HG03575 (cell line): Measurements from ENCODE around the gene GIMAP8.

Experiments used
- ATAC-seq: cut with Tn5 transposase; IDR thresholded peaks from one replicate; pipeline ENCODE4 v1.9.1; 2021; ENCODE audit not compliant: unreplicated experiment, insufficient number of reproducible peaks, low FRiP score; ENCODE audit errors: extremely low read depth

GIMAP8 gene

DNA sequence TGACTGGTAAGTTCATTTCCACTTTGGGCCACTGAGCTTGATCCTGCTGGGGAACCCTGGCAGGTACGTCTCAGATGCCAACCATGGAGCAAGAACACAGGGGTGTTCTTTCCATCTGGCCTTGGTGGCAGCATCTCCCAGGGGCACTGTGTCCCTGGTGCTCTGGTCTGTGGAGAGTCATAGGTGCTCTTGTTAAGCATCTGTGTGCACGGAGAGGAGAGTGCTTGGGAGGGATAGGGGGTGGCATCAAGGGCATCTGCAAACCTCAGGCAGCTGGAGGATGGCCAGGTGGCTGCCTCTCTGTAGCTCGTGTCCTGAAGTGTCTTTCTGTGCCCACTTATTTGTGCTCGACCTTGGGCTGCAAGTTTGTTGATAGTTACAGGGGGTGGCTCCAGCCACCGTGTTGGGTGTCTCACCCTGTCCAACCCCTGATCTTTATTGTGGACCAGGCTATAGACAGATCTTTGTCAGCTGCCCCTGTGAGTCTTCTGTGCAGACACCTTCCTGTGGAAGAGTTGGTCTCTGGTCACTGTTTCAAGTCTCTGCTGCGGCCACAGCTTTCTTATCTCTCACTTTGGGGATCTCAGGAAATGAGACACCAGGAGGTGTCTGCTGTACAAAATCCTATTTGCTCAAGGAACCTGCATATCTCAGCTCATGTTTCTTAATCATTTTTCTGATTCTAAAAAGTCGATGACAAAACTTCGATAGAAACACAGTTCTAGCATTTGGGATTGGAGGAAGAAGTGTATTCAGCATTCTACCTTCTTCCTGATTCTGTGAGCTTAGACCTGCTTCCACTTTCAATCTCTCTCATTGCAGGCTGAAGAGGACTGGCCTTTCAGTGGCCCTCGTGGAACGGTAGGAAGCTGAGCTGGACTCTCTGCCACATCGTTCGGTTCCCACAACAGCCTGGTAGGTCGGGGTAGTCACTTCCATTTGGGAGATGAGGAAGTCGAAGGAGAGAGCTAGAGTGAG is 17.2 kb upstream of the GIMAP8 start:
- ATAC-seq = no peak

DNA sequence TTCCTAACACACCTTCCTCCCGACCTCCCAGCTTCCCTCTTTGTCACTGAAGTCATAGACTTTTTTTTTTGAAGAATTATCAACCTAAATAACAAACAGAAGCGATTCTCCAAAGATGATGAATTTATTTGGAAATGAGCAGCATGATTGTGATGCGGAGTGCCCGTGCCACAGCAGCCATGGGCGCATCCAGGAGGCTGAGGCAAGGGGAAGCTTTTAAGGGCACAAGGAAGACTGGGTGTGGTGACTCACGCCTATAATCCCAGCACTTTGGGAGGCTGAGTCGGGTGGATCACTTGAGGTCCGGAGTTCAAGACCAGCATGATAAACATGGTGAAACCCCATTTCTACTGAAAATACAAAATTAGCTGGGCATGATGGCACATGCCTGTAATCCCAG is 16.2 kb upstream of the GIMAP8 start:
- no peak for ATAC-seq

DNA sequence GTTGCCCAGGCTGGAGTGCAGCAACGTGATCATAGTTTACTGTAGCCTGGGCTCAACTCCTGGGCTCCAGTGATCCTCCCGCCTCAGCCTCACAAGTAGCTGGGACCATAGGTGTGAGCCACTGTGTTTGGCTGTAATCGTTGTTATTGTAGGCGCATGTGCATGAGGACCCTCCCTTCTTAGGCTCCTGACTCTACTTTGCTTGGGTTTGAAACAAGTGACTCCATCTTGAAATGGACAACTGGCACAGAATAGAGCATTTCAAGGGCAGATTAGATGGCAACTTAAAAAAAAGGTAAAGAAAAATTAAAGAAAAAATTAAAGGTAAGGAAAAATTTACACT is 15.4 kb upstream of the GIMAP8 start:
- ATAC-seq = no peak

DNA sequence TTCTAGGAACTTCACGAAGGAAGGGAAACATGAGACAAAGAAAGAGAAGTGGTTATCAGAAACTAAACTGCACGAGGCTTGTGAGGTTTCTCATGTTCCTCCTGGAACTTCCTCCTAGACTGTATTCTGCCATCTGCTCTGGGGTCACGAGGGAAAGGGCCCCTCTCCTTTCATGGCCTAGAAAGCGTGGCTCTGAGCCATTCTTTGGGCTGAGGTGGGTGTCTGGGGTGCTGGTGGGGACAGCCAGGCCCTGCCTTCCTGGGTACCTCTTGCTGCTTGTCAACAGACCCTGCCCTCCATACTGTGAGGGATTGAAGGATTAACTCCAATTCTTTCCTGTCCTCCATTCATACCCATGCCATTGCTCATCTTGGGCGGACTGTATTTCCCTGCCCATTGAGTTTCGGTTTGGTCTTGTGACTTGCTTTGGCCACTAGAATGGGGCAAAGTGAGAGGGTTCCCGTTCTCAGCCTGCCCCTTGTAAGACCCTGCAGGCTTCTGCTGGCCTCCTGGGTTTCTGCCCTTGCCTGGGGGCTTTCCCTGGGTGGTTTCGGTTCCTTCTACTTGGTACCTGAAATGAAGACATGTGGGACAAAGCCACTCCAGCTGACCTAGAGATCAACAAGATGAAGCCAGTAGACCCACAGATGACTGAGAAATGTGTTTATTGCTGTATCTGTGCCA is 14.9 kb upstream of the GIMAP8 start:
- ATAC-seq = peak; percentile 90

DNA sequence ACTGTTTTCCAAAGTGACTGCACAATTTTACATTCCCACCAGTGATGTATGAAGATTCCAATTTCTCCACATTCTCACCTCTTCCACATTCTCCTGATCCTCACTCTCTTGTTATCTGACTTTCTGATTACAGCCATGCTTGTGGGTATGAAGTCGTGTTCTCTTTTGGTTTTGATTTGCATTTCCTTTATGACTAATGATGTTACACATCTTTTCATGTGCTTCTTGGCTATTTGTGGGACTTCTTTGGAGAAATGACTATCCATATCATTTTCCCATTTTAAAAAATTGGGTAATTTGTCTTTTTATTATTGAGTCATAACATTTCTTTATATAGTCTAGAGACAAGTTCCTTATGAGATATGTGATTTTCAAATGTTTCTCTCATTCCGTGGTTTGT is 10.5 kb upstream of the GIMAP8 start:
- ATAC-seq = no peak

DNA sequence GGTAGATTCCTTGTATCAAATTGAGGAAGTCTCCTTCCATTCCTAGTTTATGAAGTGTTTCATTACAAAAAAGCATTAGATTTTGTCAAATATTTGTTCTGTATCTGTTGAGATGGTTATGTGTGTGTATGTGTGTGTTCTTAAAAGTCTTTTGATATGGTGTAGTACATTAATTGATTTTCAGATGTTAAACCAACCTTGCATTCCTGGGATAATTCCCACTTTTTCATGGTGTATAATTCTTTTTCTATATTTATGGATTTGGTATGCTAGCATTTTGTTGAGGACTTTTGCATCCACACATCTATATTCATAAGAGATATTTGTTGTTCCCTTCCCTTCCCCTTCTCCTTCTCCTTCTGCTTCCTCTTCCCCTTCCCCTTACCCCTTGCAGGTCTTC is 8.9 kb upstream of the GIMAP8 start:
- ATAC-seq = no peak

DNA sequence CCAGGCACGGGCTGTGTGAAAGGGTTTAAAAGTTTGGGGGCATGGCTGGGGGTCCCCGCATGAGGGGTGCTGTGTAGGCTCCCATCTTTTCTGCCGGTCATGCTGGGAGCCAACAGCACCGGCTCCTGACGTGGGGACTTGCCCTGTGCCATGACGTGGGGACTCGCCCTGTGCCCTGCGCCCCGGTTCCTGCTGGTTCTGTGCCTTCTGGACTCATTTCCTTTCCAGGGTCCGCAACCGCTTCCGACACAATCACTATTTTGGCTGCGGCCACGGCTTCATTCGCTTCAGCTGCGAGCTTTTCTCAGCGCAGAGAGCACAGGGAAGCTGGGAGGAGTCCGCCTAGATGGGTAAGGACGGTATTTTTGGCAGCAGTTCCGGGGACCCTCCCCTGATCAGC is 7.6 kb upstream of the GIMAP8 start:
- ATAC-seq = no peak

DNA sequence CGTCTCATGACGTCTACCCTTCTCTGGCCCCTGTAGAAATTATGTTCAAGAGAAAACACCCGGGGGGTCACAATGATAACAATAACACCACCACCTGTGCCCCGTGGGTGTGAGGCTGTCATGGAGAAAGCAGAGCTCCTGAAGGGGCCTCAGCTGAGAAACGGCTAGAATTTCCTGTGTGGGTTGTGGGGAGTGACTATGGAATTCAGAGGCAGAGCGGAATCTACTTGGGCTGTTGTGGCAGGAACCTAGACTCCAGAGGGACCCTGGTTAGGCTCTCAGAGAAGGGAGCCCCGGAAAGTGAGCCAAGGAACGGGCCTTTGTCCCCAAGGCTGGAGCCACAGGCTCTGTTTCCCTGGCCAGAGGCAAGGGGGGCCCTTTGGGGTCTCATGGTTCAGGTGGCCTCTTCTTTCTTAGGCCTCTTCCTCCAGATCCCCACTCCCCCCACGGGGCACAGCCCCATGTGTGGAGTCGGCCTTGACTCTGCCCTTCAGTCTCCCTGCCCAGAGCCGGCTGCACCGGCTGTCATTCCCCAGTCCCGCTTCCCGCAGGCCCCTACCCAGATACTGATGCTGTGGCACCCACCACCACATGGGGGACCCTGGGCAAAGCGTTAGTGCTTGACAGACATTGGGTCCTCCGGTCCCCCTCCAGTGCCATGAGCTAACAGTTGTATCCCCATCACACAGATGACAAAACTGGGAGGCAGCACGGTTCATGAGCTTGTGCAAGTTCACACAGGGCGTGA is 6.5 kb upstream of the GIMAP8 start:
- no peak for ATAC-seq

DNA sequence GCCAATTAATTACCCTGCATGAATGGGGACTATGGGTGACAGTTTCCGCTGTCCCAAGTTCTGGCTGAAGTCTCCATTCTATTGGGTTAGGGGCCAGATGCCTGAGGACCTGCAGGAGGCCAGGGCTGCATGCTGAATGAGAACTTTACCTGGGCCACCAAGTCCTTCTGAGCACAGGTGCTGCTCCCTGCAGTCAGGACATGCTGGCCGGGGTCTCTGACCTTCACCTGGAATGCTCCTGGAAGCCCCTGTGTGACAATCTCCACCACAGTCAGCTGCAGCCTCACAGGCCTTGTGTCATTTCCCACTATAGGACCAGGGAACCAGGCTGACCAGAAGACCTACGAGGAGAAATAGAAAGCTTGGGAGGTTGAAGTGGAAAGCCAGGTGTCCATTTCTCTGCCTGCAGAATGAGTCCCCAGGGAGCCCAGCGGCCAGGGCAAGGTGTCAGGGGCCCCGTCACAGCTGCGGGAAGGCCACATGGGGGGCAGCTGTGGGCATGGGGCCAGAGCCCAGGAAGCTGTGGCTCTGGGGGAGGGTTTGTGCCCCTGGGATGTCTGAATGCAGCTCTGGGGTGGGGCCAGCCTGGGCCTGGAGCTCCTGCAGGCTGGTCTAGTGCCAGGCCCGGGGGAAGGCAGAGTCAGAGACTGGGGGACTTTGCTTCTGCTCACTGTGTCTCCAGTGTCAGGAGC is 5.6 kb upstream of the GIMAP8 start:
- ATAC-seq = no peak

DNA sequence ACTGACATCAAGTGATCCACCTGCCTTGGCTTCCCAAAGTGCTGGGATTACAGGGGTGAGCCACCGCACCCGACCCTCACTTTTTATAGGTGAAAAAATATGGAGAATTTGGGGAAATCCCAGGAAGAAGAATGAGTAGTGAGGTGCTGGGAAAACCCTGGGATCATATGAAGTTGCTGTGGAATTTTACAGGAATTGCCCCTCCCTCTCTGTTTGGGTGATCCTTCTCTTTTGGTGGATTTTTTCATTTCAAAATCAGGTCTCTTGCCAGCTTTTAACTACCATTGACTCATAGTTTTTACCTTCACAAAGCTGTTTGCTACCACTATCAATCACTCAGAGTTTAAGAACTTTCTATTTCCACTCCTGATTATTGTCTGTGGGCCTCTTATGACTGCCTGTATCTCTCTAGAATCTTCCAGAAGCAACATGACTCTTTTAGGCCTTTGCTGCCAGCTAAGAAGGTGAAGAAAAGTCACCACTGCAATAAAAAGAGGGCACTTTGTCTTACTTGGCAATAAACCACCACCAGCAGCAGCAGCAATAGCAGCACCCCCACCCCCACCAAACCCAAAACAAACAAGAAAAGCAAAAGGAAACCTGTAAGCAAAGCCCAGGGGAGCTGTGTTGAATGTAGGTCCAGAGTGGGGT is 4.0 kb upstream of the GIMAP8 start:
- ATAC-seq = no peak

DNA sequence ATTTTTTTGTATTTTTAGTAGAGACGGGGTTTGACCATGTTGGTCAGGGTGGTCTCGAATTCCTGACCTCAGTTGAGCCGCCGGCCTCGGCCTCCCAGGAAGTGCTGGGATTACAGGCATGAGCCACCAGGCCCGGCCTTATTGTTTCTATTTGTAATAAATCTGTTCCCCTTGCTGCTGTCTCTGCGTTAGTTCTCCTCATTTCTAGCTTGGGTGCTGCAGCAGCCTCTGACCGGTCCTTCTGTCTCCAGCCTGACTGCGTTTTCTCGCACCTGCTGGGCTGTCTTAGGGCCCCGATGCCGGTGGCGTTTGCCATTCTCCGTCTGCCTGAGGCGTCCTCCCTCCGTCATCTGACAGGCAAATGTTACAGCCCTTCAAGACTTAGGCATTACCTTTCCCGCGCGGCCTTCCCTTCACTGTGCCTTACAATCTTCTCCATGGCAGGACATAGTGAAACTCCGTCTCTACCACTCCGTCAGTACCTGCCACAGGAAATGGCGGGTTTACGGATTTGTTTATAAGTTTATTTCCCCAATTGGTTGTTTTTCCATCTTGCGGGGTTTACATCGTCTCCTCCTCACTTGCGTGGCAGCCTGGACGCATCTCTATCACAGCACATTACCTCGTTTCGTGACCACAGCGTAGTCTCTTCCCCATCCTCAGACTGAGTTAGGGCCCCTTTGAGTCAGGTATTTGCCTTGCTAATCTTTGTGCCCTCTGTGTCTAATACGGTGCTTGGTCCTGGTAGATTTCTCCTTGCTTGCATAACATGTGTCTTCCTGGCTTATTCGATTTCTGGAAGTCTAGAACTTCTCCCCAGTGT is 2.3 kb upstream of the GIMAP8 start:
- no peak for ATAC-seq

DNA sequence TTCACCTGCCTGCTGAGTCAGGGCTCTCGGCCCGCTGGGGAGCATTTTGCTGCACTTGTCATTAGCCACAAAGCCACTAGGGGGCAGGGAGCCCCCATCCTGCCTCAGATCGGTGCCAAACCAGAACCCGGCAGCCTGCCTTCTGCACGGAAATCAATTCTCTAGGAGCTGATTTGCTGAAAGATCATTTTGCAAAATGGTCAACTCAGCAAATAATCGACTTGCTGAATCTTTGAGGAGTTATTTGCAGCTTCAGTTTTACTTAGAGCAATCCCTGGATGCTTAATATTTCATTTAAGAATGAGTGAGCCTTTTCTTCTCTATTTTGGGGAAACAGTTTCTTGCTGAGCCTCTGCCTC is 1.7 kb upstream of the GIMAP8 start:
- ATAC-seq = no peak

DNA sequence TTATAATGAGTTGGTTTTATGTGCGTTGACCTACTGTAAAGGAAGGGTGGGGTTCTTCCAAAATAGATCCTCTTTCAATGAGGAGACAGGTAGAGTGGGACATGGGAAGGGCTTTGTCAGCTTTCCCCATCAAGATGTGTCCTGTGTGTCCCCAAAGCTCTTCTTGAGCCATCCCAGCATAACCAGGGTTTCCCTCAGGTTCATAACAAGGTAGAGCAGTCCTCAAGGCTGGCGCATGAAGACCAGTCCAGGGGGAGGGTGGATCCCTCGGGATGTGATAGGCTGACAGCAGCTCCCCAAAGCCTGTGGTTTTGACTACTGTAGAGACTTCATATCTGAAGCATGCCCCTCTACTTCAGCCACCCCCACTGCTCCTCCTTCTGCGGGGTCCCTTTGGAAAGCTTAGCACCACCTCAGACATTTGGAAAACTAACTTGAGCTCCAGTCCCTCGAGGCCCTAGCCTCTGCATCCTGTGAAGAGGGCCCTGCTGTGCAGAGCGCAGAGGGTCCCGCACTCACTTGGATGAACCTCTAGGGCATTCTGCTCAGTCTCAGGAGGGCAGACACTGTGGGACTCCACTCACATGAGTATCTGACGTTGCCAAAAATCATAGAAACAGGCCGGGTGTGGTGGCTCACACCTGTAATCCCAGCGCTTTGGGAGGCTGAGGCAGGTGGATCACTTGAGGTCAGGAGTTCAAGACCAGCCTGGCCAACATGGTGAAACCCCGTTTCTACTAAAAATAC is 1.1 kb upstream of the GIMAP8 start:
- ATAC-seq = no peak

DNA sequence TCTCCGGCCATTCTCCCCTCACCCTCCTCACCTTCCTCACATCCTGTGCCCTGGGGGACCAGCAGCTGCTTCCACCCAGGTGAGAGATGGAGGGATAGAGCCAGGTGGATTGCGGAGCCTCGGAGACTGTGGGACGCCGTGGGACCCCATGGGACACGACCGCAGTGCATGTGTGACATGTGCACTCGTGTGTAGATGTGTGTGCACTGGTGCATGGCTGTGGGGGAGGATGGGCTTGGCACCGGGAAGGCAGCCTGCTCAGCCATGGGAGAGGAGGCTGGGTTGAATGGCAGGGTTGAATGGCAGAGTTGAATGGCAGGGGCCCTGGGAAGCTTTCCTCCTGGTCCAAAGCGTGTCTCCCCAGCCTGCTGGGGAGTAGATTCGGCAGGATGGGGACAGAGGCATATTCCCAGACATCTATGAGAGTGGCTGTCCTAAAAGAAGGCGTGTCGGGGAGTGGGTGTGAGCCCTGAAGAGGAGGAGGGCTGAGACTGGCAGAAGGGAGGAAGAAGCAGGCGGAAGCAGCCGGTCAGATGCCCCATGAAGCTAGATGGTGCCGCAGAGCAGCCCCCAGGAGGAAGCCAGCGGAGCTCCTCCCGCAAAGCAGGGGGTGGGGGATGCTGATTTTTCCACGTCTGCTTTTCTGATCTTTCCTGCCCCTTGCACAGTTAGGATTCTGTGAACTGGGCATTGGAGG is 815 bp downstream of the GIMAP8 start:
- no peak for ATAC-seq

DNA sequence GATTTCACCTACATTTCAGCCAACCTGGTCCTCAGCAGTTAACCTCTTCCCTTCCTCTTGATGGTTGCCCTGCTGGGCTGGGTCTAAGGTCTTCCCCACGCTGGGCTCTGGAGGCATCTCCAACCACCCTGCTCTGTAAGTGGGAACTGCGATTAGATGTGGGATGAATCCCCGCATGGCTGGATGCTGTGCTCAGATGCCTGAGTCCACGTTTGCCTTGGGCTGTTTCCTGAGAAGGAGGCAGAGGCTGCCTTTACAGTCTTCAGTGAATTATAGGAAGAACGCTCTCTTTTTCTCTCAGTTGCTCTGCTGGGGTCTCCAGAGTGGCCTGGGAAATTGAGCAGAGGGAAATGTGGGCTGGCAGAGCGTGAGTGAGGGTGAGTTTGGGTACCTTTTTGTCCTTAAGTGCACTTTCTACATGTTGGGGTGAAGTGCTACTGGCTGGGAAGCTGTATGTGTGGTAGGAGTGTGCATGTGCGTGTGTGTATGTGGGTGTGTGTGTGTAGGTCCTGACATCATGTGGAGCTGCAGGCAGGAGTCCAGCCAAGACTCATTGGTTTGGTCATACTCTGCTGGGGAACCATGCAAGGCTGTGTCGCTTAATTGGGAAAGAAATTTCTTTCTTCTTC is 1.5 kb downstream of the GIMAP8 start:
- no peak for ATAC-seq

DNA sequence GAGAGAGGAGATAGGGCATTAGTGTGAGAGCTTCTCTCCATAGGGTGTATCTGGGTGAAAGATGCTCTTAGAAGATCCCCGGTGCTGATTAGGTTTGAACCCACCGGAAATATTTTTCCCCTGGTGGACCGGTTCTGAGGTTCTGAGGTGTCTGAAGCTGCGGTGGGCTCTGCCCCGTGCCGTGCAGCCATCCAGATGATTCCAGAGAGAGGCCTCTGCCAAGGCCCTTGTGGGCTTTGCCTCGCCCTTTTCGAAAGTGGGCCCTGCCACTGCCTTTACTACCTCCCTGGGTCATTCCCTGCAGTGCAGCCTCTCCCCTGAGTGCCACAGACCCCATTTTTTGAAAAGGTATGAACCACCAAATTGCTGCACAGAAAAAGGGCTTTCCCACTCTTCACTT is 2.8 kb downstream of the GIMAP8 start:
- ATAC-seq = no peak
